Gastrocnemius medialis (tissue), 4 donors: ENCODE results near the gene MTFP1. TPM values are rescaled to one million over a fixed set of nuclear protein-coding genes. Genes with fewer than 3 reads are reported as not detected.

Experiments
- ATAC-seq, 2 donors: fragments of 150-250 bp; one replicate each; pipeline ENCODE4 v1.9.1; 2016
- DNase-seq, 2 donors: peaks; one replicate each; pipeline ENCODE4 v3.0.0-alpha.2; 2019
- H3K27ac ChIP-seq, 4 donors: fragments of 200-600 bp; sonication (generic); 1 replicate in 1 of 4; 2 replicates in 3 of 4; pipeline ENCODE4 v1.5.1; 2016 to 2018; ENCODE audit warnings: mild to moderate bottlenecking in 2 of 4, moderate library complexity in 1 of 4
- H3K27me3 ChIP-seq, 3 donors: fragments of 200-600 bp; sonication (generic) in 2 of 3; 1 replicate in 1 of 3; 2 replicates in 2 of 3; pipeline versions ENCODE4 v1.5.1 to v1.6.0; 2016 to 2019; ENCODE audit warnings: mild to moderate bottlenecking in 1 of 3, moderate library complexity in 1 of 3
- H3K36me3 ChIP-seq, 2 donors: fragments of 200-600 bp; sonication (generic) in 1 of 2; one replicate each; pipeline ENCODE4 v1.5.1; 2017 to 2018
- H3K4me1 ChIP-seq, 2 donors: fragments of 200-600 bp; sonication (generic) in 1 of 2; one replicate each; pipeline ENCODE4 v1.5.1; 2016 to 2017; ENCODE audit warnings: mild to moderate bottlenecking in 2 of 2
- H3K4me3 ChIP-seq, 4 donors: fragments of 200-600 bp; sonication (generic) in 3 of 4; 1 replicate in 1 of 4; 2 replicates in 3 of 4; pipeline ENCODE4 v1.5.1; 2016 to 2019; ENCODE audit warnings: mild to moderate bottlenecking in 2 of 4
- H3K9me3 ChIP-seq, 3 donors: fragments of 200-600 bp; sonication (generic) in 2 of 3; 1 replicate in 1 of 3; 2 replicates in 2 of 3; pipeline ENCODE4 v1.5.1; 2016 to 2019
- CTCF ChIP-seq, 5 experiments: fragments of 450-650 bp in 3 of 5; fragments of 200-600 bp in 2 of 5; sonication (generic) in 2 of 5; IDR thresholded peaks in 4 of 5; conservative IDR thresholded peaks in 1 of 5; 1 replicate in 4 of 5; 2 replicates in 1 of 5; pipeline ENCODE4 v1.5.1; 2016 to 2019; ENCODE audit warnings: antibody characterized with exemption in 5 of 5, mild to moderate bottlenecking in 3 of 5, moderate library complexity in 3 of 5
- POLR2A ChIP-seq, 2 donors: fragments of 450-650 bp; IDR thresholded peaks; one replicate each; pipeline ENCODE4 v1.6.1; 2017; ENCODE audit warnings: antibody characterized with exemption in 2 of 2, mild to moderate bottlenecking in 2 of 2, moderate library complexity in 2 of 2
- in situ Hi-C, 4 donors: fragments of 200-750 bp; cut with MboI; loops; one replicate each; pipeline versions ENCODE4 v1.15.0 to v1.8.0; 2017; ENCODE audit warnings: low sequenced_read_pairs in 4 of 4
- intact Hi-C: fragments of 100-400 bp; cut with DNase I; formaldehyde crosslinking; loops from one replicate; pipeline ENCODE4 v1.15.1; 2023; ENCODE audit warnings: low total_unique reads
- total RNA-seq, 4 donors: library from RNA; depleted of rRNA; stranded (reverse); fragments of >200 nt; gene quantifications; one replicate each; pipeline versions ENCODE4 v1.1.0 to v1.2.3, GENCODE V29; 2016

MTFP1 gene
- total RNA-seq, 4 donors from 2014 or later = 15.9 to 57.7 (median 44.5) TPM

- H3K9me3 ChIP-seq = no peaks in the 10 kb centered on the region
- in situ Hi-C loops (no loop called here), intact Hi-C loops (no loop called here)
- ATAC-seq (no peak), DNase-seq (no peak)
- peaks cover 0 to 4% of the 10 kb centered on the region in 2 donors for H3K4me1 ChIP-seq
- H3K27me3 ChIP-seq = no peaks in the 10 kb centered on the region
- no peak overlapping the region for H3K4me3 ChIP-seq
- no peaks in the 10 kb centered on the region for H3K36me3 ChIP-seq
- TF ChIP-seq CTCF (IDR thresholded peaks at IDR 0.05 in 4 of 5, conservative IDR thresholded peaks at IDR 0.05 in 1 of 5) = no peak
- no peak for TF ChIP-seq POLR2A (IDR thresholded peaks at IDR 0.05)
- H3K27ac ChIP-seq = no peak overlapping the region
These were observed 5.4 kb downstream of the MTFP1 start for GRCh38 chr22:30430933-30431332.

- ATAC-seq (no peak), DNase-seq (no peak)
- Histone ChIP-seq H3K27ac (no peak overlapping the region), H3K4me1 (no peaks in the 10 kb centered on the region), H3K27me3 (no peaks in the 10 kb centered on the region), H3K36me3 (no peaks in the 10 kb centered on the region), H3K4me3 (no peak overlapping the region), H3K9me3 (no peaks in the 10 kb centered on the region)
- TF ChIP-seq CTCF (IDR thresholded peaks at IDR 0.05 in 4 of 5, conservative IDR thresholded peaks at IDR 0.05 in 1 of 5) (no peak), POLR2A (IDR thresholded peaks at IDR 0.05) (no peak)
- in situ Hi-C loops = no loop called here
- intact Hi-C loops = no loop called here
These were observed 6.5 kb downstream of the MTFP1 start for GRCh38 chr22:30432096-30432495.

GRCh38 chr22:30432520-30432919 is 7.0 kb downstream of the MTFP1 start:
- Histone ChIP-seq H3K27me3 (no peaks in the 10 kb centered on the region), H3K4me1 (no peaks in the 10 kb centered on the region), H3K9me3 (no peaks in the 10 kb centered on the region), H3K27ac (no peak overlapping the region), H3K4me3 (no peak overlapping the region), H3K36me3 (no peaks in the 10 kb centered on the region)
- intact Hi-C loops = no loop called here
- TF ChIP-seq POLR2A (IDR thresholded peaks at IDR 0.05) = no peak
- no peak for TF ChIP-seq CTCF (IDR thresholded peaks at IDR 0.05 in 4 of 5, conservative IDR thresholded peaks at IDR 0.05 in 1 of 5)
- DNase-seq (no peak), ATAC-seq (no peak)
- in situ Hi-C loops = no loop called here

- Histone ChIP-seq H3K4me3 (no peak overlapping the region), H3K36me3 (no peaks in the 10 kb centered on the region), H3K27me3 (no peaks in the 10 kb centered on the region), H3K9me3 (no peaks in the 10 kb centered on the region), H3K27ac (no peak overlapping the region), H3K4me1 (no peaks in the 10 kb centered on the region)
- DNase-seq (no peak), ATAC-seq (no peak)
- in situ Hi-C loops = no loop called here
- intact Hi-C loops = no loop called here
- TF ChIP-seq CTCF (IDR thresholded peaks at IDR 0.05 in 4 of 5, conservative IDR thresholded peaks at IDR 0.05 in 1 of 5) (no peak), POLR2A (IDR thresholded peaks at IDR 0.05) (no peak)
These were observed 7.7 kb downstream of the MTFP1 start for GRCh38 chr22:30433227-30433626.

- Histone ChIP-seq H3K9me3 (no peaks in the 10 kb centered on the region), H3K36me3 (no peaks in the 10 kb centered on the region), H3K27ac (no peak overlapping the region), H3K27me3 (no peaks in the 10 kb centered on the region), H3K4me3 (no peak overlapping the region), H3K4me1 (no peaks in the 10 kb centered on the region)
- no peak for DNase-seq
- ATAC-seq = no peak
- TF ChIP-seq CTCF (IDR thresholded peaks at IDR 0.05 in 4 of 5, conservative IDR thresholded peaks at IDR 0.05 in 1 of 5) (no peak), POLR2A (IDR thresholded peaks at IDR 0.05) (no peak)
- in situ Hi-C loops (no loop called here), intact Hi-C loops (no loop called here)
These were observed 8.2 kb downstream of the MTFP1 start for GRCh38 chr22:30433773-30434172.
